Parathyroid adenoma (tissue), 2 donors: ENCODE results near the gene PRR23E.

ENCODE experiments used
- H2AFZ ChIP-seq: fragments of 300-600 bp; sonication (generic); one replicate; pipeline ENCODE4 v1.7.0; 2017; ENCODE audit warnings: antibody characterized with exemption, mild to moderate bottlenecking
- H3K27ac ChIP-seq: fragments of 300-600 bp; sonication (generic); one replicate; pipeline ENCODE4 v1.7.0; 2017
- H3K27me3 ChIP-seq: fragments of 300-600 bp; sonication (generic); one replicate; pipeline ENCODE4 v1.7.0; 2017; ENCODE audit warnings: low read length; ENCODE audit not compliant: control insufficient read depth, insufficient read depth
- H3K36me3 ChIP-seq: fragments of 300-600 bp; sonication (generic); one replicate; pipeline ENCODE4 v1.7.0; 2017; ENCODE audit warnings: low read length; ENCODE audit not compliant: control insufficient read depth, insufficient read depth
- H3K4me1 ChIP-seq: fragments of 300-600 bp; sonication (generic); one replicate; pipeline ENCODE4 v1.7.0; 2017; ENCODE audit warnings: control low read depth
- H3K4me2 ChIP-seq: fragments of 300-600 bp; sonication (generic); one replicate; pipeline ENCODE4 v1.7.0; 2017; ENCODE audit warnings: low read length
- H3K4me3 ChIP-seq: fragments of 300-600 bp; sonication (generic); one replicate; pipeline ENCODE4 v1.7.0; 2017; ENCODE audit warnings: low read depth, low read length
- H3K79me2 ChIP-seq: fragments of 300-600 bp; sonication (generic); one replicate; pipeline ENCODE4 v1.7.0; 2017; ENCODE audit warnings: control low read depth
- H3K9ac ChIP-seq: fragments of 300-600 bp; sonication (generic); one replicate; pipeline ENCODE4 v1.7.0; 2017; ENCODE audit warnings: mild to moderate bottlenecking
- H3K9me3 ChIP-seq: fragments of 300-600 bp; sonication (generic); one replicate; pipeline ENCODE4 v1.7.0; 2017; ENCODE audit warnings: low read length; ENCODE audit not compliant: control insufficient read depth
- TF ChIP-seq, protein P1 (sequence below): fragments of 300-600 bp; sonication (generic); IDR thresholded peaks from one replicate; pipeline ENCODE4 v1.7.0; 2017; ENCODE audit warnings: antibody characterized with exemption, mild to moderate bottlenecking
- donor health status: primary hyperparathyroidism.

PRR23E gene

DNA sequence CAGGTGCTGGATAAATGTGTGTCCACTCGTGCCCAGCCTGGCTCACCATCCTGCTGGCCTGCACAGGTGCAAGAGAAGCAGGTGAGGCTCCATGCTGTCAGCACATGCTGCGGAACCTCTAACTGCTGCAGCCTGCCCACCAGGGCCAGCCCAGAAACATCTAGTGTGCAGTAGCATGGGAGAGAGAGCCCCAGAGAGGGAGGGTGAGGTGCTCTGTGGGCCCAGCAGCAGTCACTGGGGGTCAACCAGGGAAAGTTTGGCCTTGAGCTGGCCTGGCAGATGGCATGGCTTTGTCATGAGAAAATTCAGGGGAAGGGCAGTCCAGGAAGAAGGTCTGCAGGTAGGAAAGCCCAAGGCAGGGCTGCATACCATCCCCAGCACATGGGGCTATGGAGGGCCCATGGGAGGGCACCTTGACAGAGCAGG, 18.2 kb upstream of the PRR23E start:
- no peaks in the 10 kb centered on the region for H3K9me3 ChIP-seq
- H3K4me1 ChIP-seq, result no peaks in the 10 kb centered on the region
- no peak overlapping the region for H3K9ac ChIP-seq
- no peaks in the 10 kb centered on the region for H3K27me3 ChIP-seq
- H2AFZ ChIP-seq, result no peak overlapping the region
- TF ChIP-seq, protein P1, sequence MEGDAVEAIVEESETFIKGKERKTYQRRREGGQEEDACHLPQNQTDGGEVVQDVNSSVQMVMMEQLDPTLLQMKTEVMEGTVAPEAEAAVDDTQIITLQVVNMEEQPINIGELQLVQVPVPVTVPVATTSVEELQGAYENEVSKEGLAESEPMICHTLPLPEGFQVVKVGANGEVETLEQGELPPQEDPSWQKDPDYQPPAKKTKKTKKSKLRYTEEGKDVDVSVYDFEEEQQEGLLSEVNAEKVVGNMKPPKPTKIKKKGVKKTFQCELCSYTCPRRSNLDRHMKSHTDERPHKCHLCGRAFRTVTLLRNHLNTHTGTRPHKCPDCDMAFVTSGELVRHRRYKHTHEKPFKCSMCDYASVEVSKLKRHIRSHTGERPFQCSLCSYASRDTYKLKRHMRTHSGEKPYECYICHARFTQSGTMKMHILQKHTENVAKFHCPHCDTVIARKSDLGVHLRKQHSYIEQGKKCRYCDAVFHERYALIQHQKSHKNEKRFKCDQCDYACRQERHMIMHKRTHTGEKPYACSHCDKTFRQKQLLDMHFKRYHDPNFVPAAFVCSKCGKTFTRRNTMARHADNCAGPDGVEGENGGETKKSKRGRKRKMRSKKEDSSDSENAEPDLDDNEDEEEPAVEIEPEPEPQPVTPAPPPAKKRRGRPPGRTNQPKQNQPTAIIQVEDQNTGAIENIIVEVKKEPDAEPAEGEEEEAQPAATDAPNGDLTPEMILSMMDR, result no peak
- H3K79me2 ChIP-seq, result no peaks in the 10 kb centered on the region
- no peak overlapping the region for H3K4me3 ChIP-seq
- H3K36me3 ChIP-seq, result peaks cover 3% of the 10 kb centered on the region
- H3K27ac ChIP-seq, result no peak overlapping the region
- no peak overlapping the region for H3K4me2 ChIP-seq

DNA sequence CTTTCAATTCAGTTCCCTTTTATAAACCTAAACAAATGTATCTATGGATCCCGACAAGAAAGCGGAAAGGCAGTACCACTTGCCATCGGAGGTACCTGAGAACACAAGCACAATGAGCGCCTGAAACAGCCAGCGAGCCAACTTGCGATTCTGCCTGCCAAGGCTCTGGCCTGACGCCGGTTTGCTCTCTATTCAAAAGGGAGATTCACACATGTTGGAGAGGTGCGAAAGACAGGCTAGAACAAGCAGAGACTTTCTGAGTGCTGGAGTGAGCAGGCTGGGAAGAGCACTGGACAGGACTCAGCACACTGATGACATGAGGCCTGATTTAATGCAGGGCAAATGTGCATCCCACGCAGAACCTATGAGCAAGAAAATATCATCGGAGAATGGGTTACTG, 17.7 kb upstream of the PRR23E start:
- no peak overlapping the region for H3K4me2 ChIP-seq
- no peaks in the 10 kb centered on the region for H3K27me3 ChIP-seq
- H3K9me3 ChIP-seq, result no peaks in the 10 kb centered on the region
- H3K36me3 ChIP-seq, result peaks cover 3% of the 10 kb centered on the region
- H3K27ac ChIP-seq, result no peak overlapping the region
- H3K9ac ChIP-seq, result no peak overlapping the region
- no peak overlapping the region for H3K4me3 ChIP-seq
- no peak overlapping the region for H2AFZ ChIP-seq
- H3K79me2 ChIP-seq, result no peaks in the 10 kb centered on the region
- TF ChIP-seq, protein P1, result no peak
- H3K4me1 ChIP-seq, result no peaks in the 10 kb centered on the region

DNA sequence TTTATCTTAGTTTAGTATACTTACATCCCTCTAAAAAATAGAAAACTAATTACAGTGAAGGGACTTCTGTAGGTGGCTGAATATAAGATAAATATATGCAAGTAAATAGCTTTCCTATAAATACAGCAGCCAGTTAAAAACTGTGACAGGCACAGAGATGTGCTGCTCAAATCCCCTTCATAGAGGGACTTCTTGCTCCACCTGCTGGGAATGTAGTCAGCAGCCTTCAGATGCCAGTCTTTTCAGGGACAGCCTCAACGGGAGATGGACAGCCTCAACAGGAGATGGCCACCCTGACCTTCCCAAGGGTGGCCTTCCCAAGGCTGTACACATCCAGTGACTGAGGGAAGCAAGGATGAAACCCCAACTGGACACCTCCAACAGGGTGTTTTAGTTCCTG, 15.7 kb upstream of the PRR23E start:
- Histone ChIP-seq H3K27ac (no peak overlapping the region), H3K4me2 (no peak overlapping the region), H3K9me3 (no peaks in the 10 kb centered on the region), H3K4me1 (no peaks in the 10 kb centered on the region), H3K27me3 (no peaks in the 10 kb centered on the region), H3K79me2 (no peaks in the 10 kb centered on the region), H3K4me3 (no peak overlapping the region), H3K36me3 (peaks cover 3% of the 10 kb centered on the region), H3K9ac (no peak overlapping the region), H2AFZ (no peak overlapping the region)
- TF ChIP-seq, protein P1, result peak; percentile 52

DNA sequence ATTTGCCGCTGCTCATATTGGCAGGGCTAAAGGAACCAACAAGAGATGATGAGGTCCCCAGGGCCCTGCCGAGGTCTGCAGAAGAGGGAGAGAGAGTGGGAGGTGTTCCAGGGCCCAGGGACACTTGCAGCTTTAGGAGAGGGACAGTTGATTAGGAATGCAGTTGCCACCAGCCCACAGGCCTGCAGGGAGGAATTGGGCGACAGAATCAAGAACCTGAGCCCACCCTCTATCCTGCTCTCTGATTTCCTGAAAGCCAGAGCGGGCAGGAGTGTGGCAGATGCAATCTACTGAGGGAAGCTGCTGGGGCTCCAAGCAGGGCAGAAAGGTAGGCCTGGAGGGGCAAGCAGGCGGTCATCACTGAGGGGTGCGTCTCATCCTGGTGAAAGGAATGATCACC, 12.1 kb upstream of the PRR23E start:
- H3K36me3 ChIP-seq, result peaks cover 3% of the 10 kb centered on the region
- H3K79me2 ChIP-seq, result no peaks in the 10 kb centered on the region
- no peak overlapping the region for H3K4me3 ChIP-seq
- no peak overlapping the region for H3K27ac ChIP-seq
- TF ChIP-seq, protein P1, result no peak
- H3K9ac ChIP-seq, result no peak overlapping the region
- H2AFZ ChIP-seq, result no peak overlapping the region
- no peaks in the 10 kb centered on the region for H3K9me3 ChIP-seq
- H3K27me3 ChIP-seq, result no peaks in the 10 kb centered on the region
- no peaks in the 10 kb centered on the region for H3K4me1 ChIP-seq
- no peak overlapping the region for H3K4me2 ChIP-seq

DNA sequence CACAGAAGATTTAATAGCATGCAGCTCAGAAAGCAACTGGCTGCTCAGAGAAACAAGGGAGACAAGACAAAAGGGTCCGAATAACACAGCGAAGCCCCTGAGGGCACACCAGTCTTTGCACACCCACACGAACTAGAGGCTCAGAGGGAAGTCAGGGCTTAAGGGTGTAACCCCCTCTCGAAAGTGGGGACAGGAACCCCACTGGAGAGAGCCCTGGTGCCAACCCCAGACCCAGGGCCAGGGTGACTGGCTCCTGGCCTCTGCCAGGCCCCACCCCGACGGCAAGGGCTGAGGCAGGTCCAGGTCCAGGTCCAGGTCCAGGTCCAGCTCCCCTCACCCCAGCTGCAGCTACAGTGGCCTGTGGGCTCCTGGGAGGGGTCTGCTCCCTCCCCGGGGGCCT, 10.5 kb upstream of the PRR23E start:
- TF ChIP-seq, protein P1, result no peak
- H3K27me3 ChIP-seq, result no peaks in the 10 kb centered on the region
- no peak overlapping the region for H2AFZ ChIP-seq
- no peaks in the 10 kb centered on the region for H3K4me1 ChIP-seq
- no peaks in the 10 kb centered on the region for H3K9me3 ChIP-seq
- H3K27ac ChIP-seq, result no peak overlapping the region
- peaks cover under 1% of the 10 kb centered on the region for H3K36me3 ChIP-seq
- no peak overlapping the region for H3K4me3 ChIP-seq
- H3K79me2 ChIP-seq, result no peaks in the 10 kb centered on the region
- no peak overlapping the region for H3K9ac ChIP-seq
- no peak overlapping the region for H3K4me2 ChIP-seq
